Measurements from ENCODE around the gene GPN1. TPM values are rescaled to one million over a fixed set of nuclear protein-coding genes. Genes with fewer than 3 reads are reported as not detected.

The GPN1 gene
- 57.0 to 65.3 TPM (median 59.1 TPM) in 5 replicates for total RNA-seq (2022; extraction: Qiagen RNA extraction)

DNA sequence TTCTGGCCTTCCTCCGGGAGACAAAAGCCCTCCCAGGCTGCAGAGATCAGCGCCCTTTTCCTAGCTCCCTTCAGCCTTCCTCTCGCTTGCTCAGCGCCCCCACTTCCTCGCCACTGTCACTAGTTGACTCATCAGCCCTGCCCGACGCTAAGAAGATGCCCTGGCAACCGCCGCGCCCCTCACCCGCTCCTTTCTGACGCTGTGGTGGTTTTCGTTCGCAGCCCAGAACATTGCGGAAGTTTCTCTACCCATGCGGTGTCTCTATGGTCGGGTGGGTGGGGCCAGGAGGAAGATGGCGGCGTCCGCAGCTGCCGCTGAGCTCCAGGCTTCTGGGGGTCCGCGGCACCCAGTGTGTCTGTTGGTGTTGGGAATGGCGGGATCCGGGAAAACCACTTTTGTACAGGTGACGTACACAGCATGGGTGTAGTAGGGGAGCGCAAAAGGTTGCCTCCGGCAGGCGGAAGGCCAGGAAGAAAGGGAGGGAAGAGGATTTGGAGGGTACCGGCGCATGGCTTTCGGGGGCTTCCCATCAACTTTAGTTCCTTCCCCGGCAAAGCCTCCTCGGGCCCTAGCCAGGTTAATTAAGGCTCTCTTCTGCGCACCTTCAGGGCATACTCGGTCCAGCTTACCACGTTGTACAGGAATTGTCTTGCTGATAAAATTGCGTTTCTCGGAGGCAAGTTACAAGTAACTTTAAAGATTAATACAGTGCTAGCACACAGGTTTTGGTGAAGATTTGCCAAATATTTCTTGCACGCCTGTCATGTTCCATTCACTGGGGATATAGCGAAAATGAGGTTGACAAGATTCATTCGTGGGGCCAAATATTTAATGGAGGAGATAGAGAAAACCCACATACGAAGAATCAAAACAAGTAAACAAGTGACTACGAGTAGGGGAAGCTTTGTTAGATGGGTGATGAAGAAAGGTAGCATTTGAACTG, at the start of gene GPN1, which contains the start of gene CCDC121:
TSS of gene GPN1 (plus strand) at position 284 of the 943 bp plus-strand sequence. CDS start at position 293, 9 bp downstream.
TSS of gene CCDC121 (minus strand) at position 246 of the 943 bp plus-strand sequence. CDS start 1,213 bp downstream, outside the sequence.

DNA sequence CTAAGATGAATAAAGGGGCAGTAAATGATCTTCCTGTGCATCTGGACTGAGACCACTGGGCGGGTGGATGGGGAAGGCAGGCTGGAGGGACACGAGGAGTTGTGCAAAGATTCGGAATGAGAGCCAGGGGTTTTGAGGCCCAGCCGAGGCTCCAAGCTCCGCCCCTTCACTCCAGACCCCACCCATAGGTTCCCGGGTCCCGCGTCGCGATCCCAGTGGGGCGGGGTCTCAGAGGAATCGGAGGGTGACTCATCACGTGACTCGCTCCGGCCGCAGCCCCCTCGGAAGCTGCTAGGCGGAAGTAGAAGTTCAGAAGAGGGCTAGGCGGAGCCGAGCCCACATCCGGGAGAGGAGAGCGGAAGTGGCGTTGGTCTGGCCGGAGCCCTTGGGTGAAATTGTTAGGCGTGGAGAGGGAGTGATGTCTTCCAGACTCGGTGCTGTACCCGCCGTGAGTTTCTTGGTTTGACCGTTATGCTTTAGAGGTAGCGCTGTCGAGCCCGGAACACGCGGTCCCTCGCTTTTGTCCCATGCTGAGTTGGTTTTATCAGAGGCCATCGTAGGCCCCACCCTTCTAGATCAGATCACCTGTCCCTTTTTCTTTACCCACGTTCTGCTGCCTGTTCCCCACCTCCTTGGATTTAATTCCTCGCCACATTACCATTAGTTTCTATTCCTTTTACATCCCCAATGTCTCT, 46.0 kb upstream of the GPN1 start, which contains the start of gene ZNF512:
TSS of gene ZNF512 (plus strand) at position 348 of the 695 bp plus-strand sequence. CDS start at position 419, 71 bp downstream.

DNA sequence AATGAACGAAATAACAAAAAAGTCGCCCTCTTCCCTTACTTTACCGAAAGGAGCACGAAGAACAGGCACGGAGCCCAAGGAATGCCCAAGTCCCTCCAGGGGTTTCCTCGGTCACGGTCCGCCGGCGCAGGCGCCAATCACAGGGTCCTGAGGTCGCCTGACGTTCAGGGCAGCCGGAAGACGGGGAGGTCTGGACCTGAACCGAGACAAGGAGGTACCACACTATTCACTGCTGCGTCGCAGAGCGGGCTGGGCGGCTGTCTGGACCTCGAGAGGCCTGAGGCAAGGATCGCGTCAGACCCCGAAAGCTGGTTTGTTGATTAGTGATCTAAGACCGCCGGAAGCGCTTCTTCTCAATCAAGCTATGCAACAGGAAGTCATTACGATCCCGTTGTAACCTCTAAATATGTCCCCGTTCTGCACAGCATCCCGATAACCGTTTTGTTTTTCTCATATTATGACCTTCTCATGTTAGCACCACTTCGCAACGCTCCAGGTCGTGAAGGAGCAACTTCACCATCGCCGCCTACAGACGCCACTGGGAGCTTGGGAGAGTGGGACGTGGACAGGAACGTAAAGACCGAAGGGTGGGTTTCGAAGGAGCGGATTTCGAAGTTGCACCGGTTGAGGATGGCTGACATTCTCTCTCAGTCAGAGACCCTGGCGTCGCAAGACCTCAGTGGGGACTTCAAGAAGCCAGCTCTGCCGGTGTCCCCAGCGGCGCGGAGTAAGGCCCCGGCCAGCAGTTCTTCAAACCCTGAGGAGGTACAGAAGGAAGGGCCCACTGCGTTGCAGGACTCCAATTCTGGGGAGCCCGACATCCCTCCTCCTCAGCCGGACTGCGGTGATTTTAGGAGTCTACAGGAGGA, 34.7 kb downstream of the GPN1 start, which contains the start of the genes SLC4A1AP and SUPT7L:
TSS of gene SLC4A1AP (plus strand) at position 605 of the 869 bp plus-strand sequence. CDS start at position 631, 26 bp downstream.
TSS of gene SUPT7L (minus strand) at position 330 of the 869 bp plus-strand sequence. CDS start 1,422 bp downstream, outside the sequence.

Other genes with a start within 250 kb of the GPN1 start
- 12.9 to 14.5 TPM (median 13.6 TPM) in 5 replicates for gene ZNF513, start 248.3 kb upstream of the GPN1 start, total RNA-seq (2022; extraction: Qiagen RNA extraction)
- 152 to 168 TPM (median 161 TPM) in 5 replicates for gene PPM1G, start 219.5 kb upstream of the GPN1 start, total RNA-seq (2022; extraction: Qiagen RNA extraction)
- gene NRBP1, start 200.4 kb upstream of the GPN1 start, total RNA-seq (2022; extraction: Qiagen RNA extraction), result 126 to 136 TPM (median 129 TPM) in 5 replicates
- 0.45 to 1.2 TPM (median 0.62 TPM) in 5 replicates for gene KRTCAP3, start 186.7 kb upstream of the GPN1 start, total RNA-seq (2022; extraction: Qiagen RNA extraction)
- 7.0 to 9.7 TPM (median 8.2 TPM) in 5 replicates for gene IFT172, start 139.3 kb upstream of the GPN1 start, total RNA-seq (2022; extraction: Qiagen RNA extraction)
- gene FNDC4, start 133.8 kb upstream of the GPN1 start, total RNA-seq (2022; extraction: Qiagen RNA extraction), result 3.5 to 5.8 TPM (median 4.4 TPM) in 5 replicates
- 0.09 to 0.84 TPM (median 0.29 TPM) in 4 of 5 replicates, not detected in the other for gene GCKR, start 132.2 kb upstream of the GPN1 start, total RNA-seq (2022; extraction: Qiagen RNA extraction)
- 16.5 to 22.9 TPM (median 18.7 TPM) in 5 replicates for gene ZNF512, start 46.0 kb upstream of the GPN1 start, total RNA-seq (2022; extraction: Qiagen RNA extraction)
- 3.3 to 5.0 TPM (median 3.7 TPM) in 5 replicates for gene CCDC121, start within 50 bp of the GPN1 start, total RNA-seq (2022; extraction: Qiagen RNA extraction)
- gene SUPT7L, start 34.6 kb downstream of the GPN1 start, total RNA-seq (2022; extraction: Qiagen RNA extraction), result 29.5 to 33.4 TPM (median 31.9 TPM) in 5 replicates
- 27.0 to 40.2 TPM (median 29.0 TPM) in 5 replicates for gene SLC4A1AP, start 34.8 kb downstream of the GPN1 start, total RNA-seq (2022; extraction: Qiagen RNA extraction)
- 330 to 445 TPM (median 338 TPM) in 5 replicates for gene MRPL33, start 142.7 kb downstream of the GPN1 start, total RNA-seq (2022; extraction: Qiagen RNA extraction)